Upper lobe of left lung (tissue), 6 donors: Measurements from ENCODE around the gene FCMR. TPM values are rescaled to one million over a fixed set of nuclear protein-coding genes. Genes with fewer than 3 reads are reported as not detected.
"Not testable (repeated sequence)": the region's sequence is repeated elsewhere in the genome, so short reads cannot be mapped to it uniquely, and the experiment has no call there.

ENCODE experiments used
- ATAC-seq, 2 donors: fragments of 200-7000 bp; cut with Tn5 transposase; one replicate each; pipeline ENCODE4 v1.9.1; 2022; ENCODE audit warnings: mild to moderate bottlenecking in 2 of 2, moderate library complexity in 2 of 2; ENCODE audit not compliant: low FRiP score in 2 of 2
- DNase-seq, 2 donors: peaks; one replicate each; pipeline ENCODE4 v3.0.0-alpha.2; 2019 to 2020
- H3K27ac ChIP-seq, 4 donors: fragments of 200-600 bp; sonication (generic); one replicate each; pipeline ENCODE4 v1.5.1; 2016 to 2019
- H3K27me3 ChIP-seq, 4 donors: fragments of 200-600 bp; sonication (generic); one replicate each; pipeline ENCODE4 v1.5.1; 2017 to 2019
- H3K36me3 ChIP-seq, 4 donors: fragments of 200-600 bp; sonication (generic); one replicate each; pipeline ENCODE4 v1.5.1; 2016 to 2019
- H3K4me1 ChIP-seq, 4 donors: fragments of 200-600 bp; sonication (generic); one replicate each; pipeline ENCODE4 v1.5.1; 2018 to 2019
- H3K4me3 ChIP-seq, 4 donors: fragments of 200-600 bp; sonication (generic); one replicate each; pipeline ENCODE4 v1.5.1; 2017 to 2019; ENCODE audit warnings: mild to moderate bottlenecking in 2 of 4, moderate library complexity in 1 of 4
- H3K9me3 ChIP-seq, 4 donors: fragments of 200-600 bp; sonication (generic); one replicate each; pipeline ENCODE4 v1.5.1; 2018 to 2019
- EP300 ChIP-seq, 4 donors: sonication (generic); formaldehyde crosslinking; IDR thresholded peaks; one replicate each; pipeline ENCODE4 v1.5.1; 2017; ENCODE audit warnings: antibody characterized with exemption in 4 of 4, control low read depth in 2 of 4
- POLR2A ChIP-seq, 4 donors: fragments of 450-650 bp; IDR thresholded peaks; one replicate each; pipeline ENCODE4 v1.5.1; 2016 to 2017; ENCODE audit warnings: antibody characterized with exemption in 4 of 4, mild to moderate bottlenecking in 2 of 4
- POLR2AphosphoS5 ChIP-seq, 2 donors: sonication (generic); formaldehyde crosslinking; IDR thresholded peaks; one replicate each; pipeline ENCODE4 v1.5.1; 2017; ENCODE audit warnings: antibody characterized with exemption in 2 of 2
- WGBS, 2 donors: methylation state at CpG; one replicate each; pipeline ENCODE4 v1.1.5; 2017 to 2018; 5-methylcytosine and 5-hydroxymethylcytosine counted together
- total RNA-seq, 6 donors: library from RNA; depleted of rRNA in 4 of 6; stranded (reverse); fragments of >200 nt in 4 of 6; gene quantifications; one replicate each; pipeline versions ENCODE4 v1.1.0 to v1.2.1, GENCODE V29; 2016 to 2021
- TF ChIP-seq, protein P1 (sequence below), 6 experiments: fragments of 450-650 bp in 4 of 6; fragments of 200-600 bp in 2 of 6; sonication (generic) in 2 of 6; IDR thresholded peaks; one replicate each; pipeline ENCODE4 v1.5.1; 2016 to 2019; ENCODE audit warnings: antibody characterized with exemption in 6 of 6
- donor health status: DM: no; HTN: no; CAD: no; lungs with moderate emphysema.
- donor health status: DM: no; HTN: yes; CAD: no; lungs with severe emphysema.

Gene FCMR
- total RNA-seq, 6 donors from 2014 or later = 4.3 to 13.6 (median 7.2) TPM

DNA sequence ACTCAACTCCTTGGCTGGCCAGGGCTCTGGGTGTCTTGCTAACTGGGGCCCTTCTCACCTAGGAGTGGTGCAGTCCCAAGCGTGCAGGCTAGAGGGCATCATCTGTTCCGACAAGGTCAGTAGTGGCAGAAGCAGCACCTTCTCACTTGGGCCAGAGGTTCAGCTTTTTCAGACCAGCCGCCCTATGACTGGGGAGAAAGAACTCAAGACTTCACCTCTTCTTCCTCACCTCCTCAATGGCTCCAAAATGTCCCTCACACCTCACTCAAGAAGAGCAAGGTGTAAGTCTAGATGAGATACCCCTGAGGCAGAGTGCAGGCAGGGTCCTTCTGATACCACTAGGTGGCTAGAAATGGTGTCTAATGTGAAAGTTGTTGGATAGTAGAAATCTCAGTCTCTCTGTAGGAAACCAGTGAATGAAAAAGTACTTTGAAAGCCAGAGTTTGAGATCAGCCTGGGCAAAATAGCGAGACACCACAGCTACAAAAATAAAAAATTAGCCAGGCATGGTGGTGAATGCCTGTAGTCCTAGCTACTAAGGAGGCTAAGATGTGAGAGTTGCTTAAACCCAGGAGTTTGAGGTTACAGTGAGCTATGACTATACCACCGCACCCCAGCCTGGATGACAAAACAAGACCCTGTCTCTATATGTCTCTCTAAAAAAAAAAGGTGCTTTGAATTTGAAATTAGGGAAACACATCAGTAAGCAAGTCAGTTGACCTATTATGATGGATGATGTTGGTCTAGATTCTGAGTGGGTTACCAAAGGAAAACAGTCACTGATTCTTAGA lies 64.9 kb downstream of the FCMR start:
- H3K4me3 ChIP-seq = no peak overlapping the region
- H3K27ac ChIP-seq = no peak overlapping the region
- H3K27me3 ChIP-seq = no peaks in the 10 kb centered on the region
- peaks cover 0 to 3% (median 0%) of the 10 kb centered on the region in 4 donors for H3K9me3 ChIP-seq
- H3K36me3 ChIP-seq = no peaks in the 10 kb centered on the region
- ATAC-seq (no peak), DNase-seq (no peak)
- TF ChIP-seq EP300 (IDR thresholded peaks at IDR 0.05) (no peak), POLR2A (IDR thresholded peaks at IDR 0.05) (no peak), POLR2AphosphoS5 (IDR thresholded peaks at IDR 0.05) (no peak)
- TF ChIP-seq, protein P1, sequence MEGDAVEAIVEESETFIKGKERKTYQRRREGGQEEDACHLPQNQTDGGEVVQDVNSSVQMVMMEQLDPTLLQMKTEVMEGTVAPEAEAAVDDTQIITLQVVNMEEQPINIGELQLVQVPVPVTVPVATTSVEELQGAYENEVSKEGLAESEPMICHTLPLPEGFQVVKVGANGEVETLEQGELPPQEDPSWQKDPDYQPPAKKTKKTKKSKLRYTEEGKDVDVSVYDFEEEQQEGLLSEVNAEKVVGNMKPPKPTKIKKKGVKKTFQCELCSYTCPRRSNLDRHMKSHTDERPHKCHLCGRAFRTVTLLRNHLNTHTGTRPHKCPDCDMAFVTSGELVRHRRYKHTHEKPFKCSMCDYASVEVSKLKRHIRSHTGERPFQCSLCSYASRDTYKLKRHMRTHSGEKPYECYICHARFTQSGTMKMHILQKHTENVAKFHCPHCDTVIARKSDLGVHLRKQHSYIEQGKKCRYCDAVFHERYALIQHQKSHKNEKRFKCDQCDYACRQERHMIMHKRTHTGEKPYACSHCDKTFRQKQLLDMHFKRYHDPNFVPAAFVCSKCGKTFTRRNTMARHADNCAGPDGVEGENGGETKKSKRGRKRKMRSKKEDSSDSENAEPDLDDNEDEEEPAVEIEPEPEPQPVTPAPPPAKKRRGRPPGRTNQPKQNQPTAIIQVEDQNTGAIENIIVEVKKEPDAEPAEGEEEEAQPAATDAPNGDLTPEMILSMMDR (IDR thresholded peaks at IDR 0.05) = peak in 1 of 6 experiments; percentile 10
- H3K4me1 ChIP-seq = peaks cover 0 to 11% (median 1%) of the 10 kb centered on the region in 4 donors
- WGBS, 2 donors = 95 to 98% methylated on average over 5 of the region's 5 CpGs

DNA sequence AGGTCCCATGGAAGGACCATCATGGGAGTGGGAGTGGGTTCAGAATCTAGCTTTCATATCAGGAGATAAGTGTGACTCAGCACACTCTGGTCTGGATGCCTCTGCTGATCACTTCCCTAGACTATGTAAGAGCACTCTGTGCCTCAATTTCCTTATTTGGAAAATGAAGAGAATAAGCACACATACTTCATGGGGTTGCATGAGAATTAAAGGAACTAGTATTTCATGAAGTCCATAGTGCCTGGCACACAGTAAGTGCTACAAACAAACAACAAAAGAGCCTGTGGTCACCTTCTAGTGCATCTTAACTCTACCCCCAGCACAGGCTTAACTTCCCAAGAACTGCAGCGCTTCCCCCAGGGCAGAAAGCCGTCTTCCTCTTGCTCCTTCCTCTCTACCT lies 65.9 kb downstream of the FCMR start:
- no peak for DNase-seq
- peaks cover 0 to 3% (median 0%) of the 10 kb centered on the region in 4 donors for H3K9me3 ChIP-seq

DNA sequence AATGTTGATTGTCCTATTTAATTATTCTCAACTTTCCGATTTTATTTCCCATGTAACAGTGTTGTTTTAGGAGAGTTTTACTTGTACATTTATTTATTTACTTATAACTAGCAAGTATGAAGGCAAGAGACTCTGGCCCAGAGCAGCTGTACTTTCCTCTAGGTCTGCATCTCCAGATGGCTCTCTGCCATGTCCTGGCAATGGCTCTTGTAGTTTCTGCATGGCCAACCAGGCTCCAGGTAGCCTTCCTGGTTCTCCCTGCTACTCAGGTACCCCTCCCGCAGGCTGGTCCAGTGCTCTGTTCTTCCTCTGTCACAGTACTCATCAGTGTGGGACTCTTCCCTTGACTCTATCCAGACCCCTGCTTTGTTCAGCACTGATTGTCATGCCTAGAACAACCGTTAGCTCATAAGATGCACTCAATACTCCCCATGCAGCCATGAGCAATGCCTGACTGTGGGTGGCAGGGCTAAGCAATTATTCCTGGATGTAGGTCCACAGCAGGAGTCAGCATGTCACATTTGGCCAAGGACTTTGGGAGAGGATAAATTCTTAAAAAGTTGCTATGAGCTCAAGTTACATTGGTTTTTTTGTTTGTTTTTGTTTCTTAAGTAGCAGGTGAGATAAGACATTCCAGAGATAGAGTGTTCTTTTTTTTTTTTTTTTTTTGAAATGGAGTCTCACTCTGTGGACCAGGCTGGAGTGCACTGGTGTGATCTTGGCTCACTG lies 67.2 kb downstream of the FCMR start:
- Histone ChIP-seq H3K9me3 (peaks cover 0 to 3% (median 0%) of the 10 kb centered on the region in 4 donors), H3K4me1 (peaks cover 0 to 11% (median 1%) of the 10 kb centered on the region in 4 donors), H3K36me3 (no peaks in the 10 kb centered on the region), H3K27ac (no peak overlapping the region), H3K27me3 (no peaks in the 10 kb centered on the region), H3K4me3 (no peak overlapping the region)
- TF ChIP-seq POLR2A (IDR thresholded peaks at IDR 0.05) (no peak), EP300 (IDR thresholded peaks at IDR 0.05) (no peak), POLR2AphosphoS5 (IDR thresholded peaks at IDR 0.05) (no peak)
- TF ChIP-seq, protein P1 (IDR thresholded peaks at IDR 0.05) = no peak
- 81 to 85% methylated on average over 2 to 3 of the region's 3 CpGs for WGBS, 2 donors
- DNase-seq (no peak), ATAC-seq (peak in 1 of 2 donors; percentile 51)

More for the DNA sequence above, 65.9 kb downstream of the FCMR start:
- H3K36me3 ChIP-seq = no peaks in the 10 kb centered on the region
- WGBS, 2 donors = 53 to 94% methylated on average over 2 of the region's 2 CpGs
- peaks cover 0 to 11% (median 1%) of the 10 kb centered on the region in 4 donors for H3K4me1 ChIP-seq
- no peak overlapping the region for H3K4me3 ChIP-seq
- H3K27me3 ChIP-seq = no peaks in the 10 kb centered on the region
- ATAC-seq = peak in 1 of 2 donors; percentile 37
- no peak overlapping the region for H3K27ac ChIP-seq
- no peak for TF ChIP-seq EP300 (IDR thresholded peaks at IDR 0.05)
- TF ChIP-seq POLR2A (IDR thresholded peaks at IDR 0.05) = no peak
- TF ChIP-seq POLR2AphosphoS5 (IDR thresholded peaks at IDR 0.05) = no peak
- TF ChIP-seq, protein P1 (IDR thresholded peaks at IDR 0.05) = no peak

GRCh38 chr1:206853696-206854095 lies 68.0 kb downstream of the FCMR start:
- H3K27me3 ChIP-seq, H3K27ac ChIP-seq, DNase-seq, ATAC-seq, H3K9me3 ChIP-seq, H3K36me3 ChIP-seq, H3K4me3 ChIP-seq: not testable (repeated sequence)
- peaks cover 0 to 11% (median under 1%) of the 10 kb centered on the region in 4 donors for H3K4me1 ChIP-seq

Other genes starting within 250 kb of the FCMR start
- 100 to 1,000 TPM in 2 of 6 donors, 10 to 100 TPM in 4; 64.8 to 135 (median 84.3) TPM for gene MAPKAPK2, start 237.0 kb downstream of the FCMR start, total RNA-seq
- not detected for gene IL19, start 151.2 kb downstream of the FCMR start, total RNA-seq
- gene IL10, start 149.4 kb downstream of the FCMR start, total RNA-seq = 1 to 10 TPM in 4 of 6 donors, under 1 TPM in 2; 0.55 to 5.2 (median 3.3) TPM
- not detected for gene IL20, start 56.3 kb downstream of the FCMR start, total RNA-seq
- under 1 TPM in 1 of 6 donors, not detected in 5; 0.24 TPM for gene IL24, start 24.5 kb downstream of the FCMR start, total RNA-seq
- 1,000 to 10,000 TPM in 1 of 6 donors, 100 to 1,000 TPM in 5; 396 to 1,034 (median 618) TPM for gene PIGR, start 24.5 kb upstream of the FCMR start, total RNA-seq
- gene FCAMR, start 48.5 kb upstream of the FCMR start, total RNA-seq = 1 to 10 TPM in 1 of 6 donors, not detected in 5; 7.3 TPM
- gene C1orf116, start 110.8 kb upstream of the FCMR start, total RNA-seq = 100 to 1,000 TPM in 5 of 6 donors, 10 to 100 TPM in 1; 92.5 to 222 (median 193) TPM
- 10 to 100 TPM in 3 of 6 donors, 1 to 10 TPM in 3; 6.0 to 24.4 (median 9.4) TPM for gene YOD1, start 129.3 kb upstream of the FCMR start, total RNA-seq
- gene PFKFB2, start 131.3 kb upstream of the FCMR start, total RNA-seq = 10 to 100 TPM; 25.3 to 95.5 (median 58.0) TPM
- gene C4BPB, start 166.9 kb upstream of the FCMR start, total RNA-seq = 10 to 100 TPM in 2 of 6 donors, 1 to 10 TPM in 4; 1.1 to 40.9 (median 9.2) TPM
- gene C4BPA, start 182.3 kb upstream of the FCMR start, total RNA-seq = 100 to 1,000 TPM in 3 of 6 donors, 10 to 100 TPM in 3; 39.0 to 618 (median 118) TPM